GM12878 (cell line): ENCODE results near the gene CLEC19A.

ENCODE experiments used
- BHLHE40 ChIP-seq, 2 experiments: fragments of 450-650 bp in 1 of 2; IDR thresholded peaks; 2 replicates each; pipeline ENCODE4 v1.6.1; 2011 to 2017; ENCODE audit warnings: low read depth in 2 of 2, borderline replicate concordance in 1 of 2, improper control_type of control experiment in 1 of 2, low read length in 1 of 2, mild to moderate bottlenecking in 1 of 2
- CHD1 ChIP-seq: IDR thresholded peaks from 2 replicates; pipeline ENCODE4 v1.6.1; 2012; ENCODE audit warnings: low read depth, low read length, improper control_type of control experiment
- CTCF ChIP-seq, 3 experiments: IDR thresholded peaks in 2 of 3; conservative IDR thresholded peaks in 1 of 3; 2 replicates each; pipeline ENCODE4 v1.5.1; 2011; ENCODE audit warnings: low read depth in 3 of 3, low read length in 3 of 3, mild to moderate bottlenecking in 3 of 3, control low read depth in 2 of 3, moderate library complexity in 2 of 3, inconsistent platforms in 1 of 3, mixed read lengths in 1 of 3; ENCODE audit not compliant: control insufficient read depth in 2 of 3, insufficient read depth in 1 of 3; ENCODE audit errors: extremely low read depth in 1 of 3
- E2F8 ChIP-seq: fragments of 450-650 bp; IDR thresholded peaks from 2 replicates; pipeline ENCODE4 v1.6.1; 2018; ENCODE audit warnings: mild to moderate bottlenecking, low read depth, moderate library complexity; ENCODE audit not compliant: partially characterized antibody
- EGR1 ChIP-seq, 2 experiments: IDR thresholded peaks; 1 replicate in 1 of 2; 2 replicates in 1 of 2; pipeline ENCODE4 v1.6.1; 2011 to 2012; ENCODE audit warnings: low read depth in 2 of 2, low read length in 2 of 2, borderline replicate concordance in 1 of 2, mild to moderate bottlenecking in 1 of 2, moderate library complexity in 1 of 2
- EP300 ChIP-seq, 2 experiments: fragments of 150-350 bp in 1 of 2; IDR thresholded peaks; 2 replicates each; pipeline ENCODE4 v1.6.1; 2011 to 2012; ENCODE audit warnings: low read depth in 2 of 2, low read length in 2 of 2, borderline replicate concordance in 1 of 2, improper control_type of control experiment in 1 of 2, inconsistent platforms in 1 of 2; ENCODE audit not compliant: control insufficient read depth in 1 of 2
- HCFC1 ChIP-seq: fragments of 150-350 bp; IDR thresholded peaks from 2 replicates; pipeline ENCODE4 v1.6.1; 2014; ENCODE audit warnings: low read length
- PBX3 ChIP-seq: IDR thresholded peaks from 2 replicates; pipeline ENCODE4 v1.6.1; 2011; ENCODE audit warnings: mild to moderate bottlenecking, low read depth, low read length, moderate library complexity; ENCODE audit not compliant: insufficient replicate concordance
- RAD21 ChIP-seq: IDR thresholded peaks from 2 replicates; pipeline ENCODE4 v1.6.1; 2011; ENCODE audit warnings: mild to moderate bottlenecking, low read depth, low read length, moderate library complexity; ENCODE audit not compliant: insufficient read depth
- RELA ChIP-seq: fragments of 450-650 bp; IDR thresholded peaks from 2 replicates; pipeline ENCODE4 v1.8.0; 2014; ENCODE audit warnings: borderline replicate concordance; ENCODE audit not compliant: partially characterized antibody
- TAF1 ChIP-seq: IDR thresholded peaks from 2 replicates; pipeline ENCODE4 v1.6.1; 2011; ENCODE audit warnings: mild to moderate bottlenecking, low read depth, low read length, borderline replicate concordance
- TCF7 ChIP-seq: IDR thresholded peaks from 2 replicates; pipeline ENCODE4 v1.6.1; 2014; ENCODE audit warnings: antibody characterized with exemption, borderline replicate concordance
- USF1 ChIP-seq: IDR thresholded peaks from 2 replicates; pipeline ENCODE4 v1.6.1; 2011; ENCODE audit warnings: borderline replicate concordance, low read depth, mild to moderate bottlenecking, moderate library complexity, mixed read lengths, low read length; ENCODE audit not compliant: insufficient read depth; ENCODE audit errors: extremely low read length
- TF ChIP-seq, protein P1 (sequence below): IDR thresholded peaks from 2 replicates; pipeline ENCODE4 v1.6.1; 2012; ENCODE audit warnings: mild to moderate bottlenecking, low read depth, low read length

- no peak for TF ChIP-seq BHLHE40 (IDR thresholded peaks at IDR 0.05; ENCODE audit: borderline replicate concordance in 1 of 2, low read depth in 2 of 2, low read length in 1 of 2)
- no peak for TF ChIP-seq HCFC1
- no peak for TF ChIP-seq CTCF (IDR thresholded peaks at IDR 0.05 in 2 of 3, conservative IDR thresholded peaks at IDR 0.05 in 1 of 3; ENCODE audit: control insufficient read depth in 2 of 3, extremely low read depth in 1 of 3, insufficient read depth in 1 of 3, low read depth in 3 of 3, low read length in 3 of 3)
- TF ChIP-seq TCF7: no peak
- TF ChIP-seq PBX3: no peak
- TF ChIP-seq CHD1: no peak
- no peak for TF ChIP-seq E2F8
- TF ChIP-seq RELA: no peak
- no peak for TF ChIP-seq RAD21
- no peak for TF ChIP-seq TAF1
- no peak for TF ChIP-seq USF1
- no peak for TF ChIP-seq EP300 (IDR thresholded peaks at IDR 0.05; ENCODE audit: borderline replicate concordance in 1 of 2, control insufficient read depth in 1 of 2, low read depth in 2 of 2, low read length in 2 of 2)
- TF ChIP-seq, protein P1, sequence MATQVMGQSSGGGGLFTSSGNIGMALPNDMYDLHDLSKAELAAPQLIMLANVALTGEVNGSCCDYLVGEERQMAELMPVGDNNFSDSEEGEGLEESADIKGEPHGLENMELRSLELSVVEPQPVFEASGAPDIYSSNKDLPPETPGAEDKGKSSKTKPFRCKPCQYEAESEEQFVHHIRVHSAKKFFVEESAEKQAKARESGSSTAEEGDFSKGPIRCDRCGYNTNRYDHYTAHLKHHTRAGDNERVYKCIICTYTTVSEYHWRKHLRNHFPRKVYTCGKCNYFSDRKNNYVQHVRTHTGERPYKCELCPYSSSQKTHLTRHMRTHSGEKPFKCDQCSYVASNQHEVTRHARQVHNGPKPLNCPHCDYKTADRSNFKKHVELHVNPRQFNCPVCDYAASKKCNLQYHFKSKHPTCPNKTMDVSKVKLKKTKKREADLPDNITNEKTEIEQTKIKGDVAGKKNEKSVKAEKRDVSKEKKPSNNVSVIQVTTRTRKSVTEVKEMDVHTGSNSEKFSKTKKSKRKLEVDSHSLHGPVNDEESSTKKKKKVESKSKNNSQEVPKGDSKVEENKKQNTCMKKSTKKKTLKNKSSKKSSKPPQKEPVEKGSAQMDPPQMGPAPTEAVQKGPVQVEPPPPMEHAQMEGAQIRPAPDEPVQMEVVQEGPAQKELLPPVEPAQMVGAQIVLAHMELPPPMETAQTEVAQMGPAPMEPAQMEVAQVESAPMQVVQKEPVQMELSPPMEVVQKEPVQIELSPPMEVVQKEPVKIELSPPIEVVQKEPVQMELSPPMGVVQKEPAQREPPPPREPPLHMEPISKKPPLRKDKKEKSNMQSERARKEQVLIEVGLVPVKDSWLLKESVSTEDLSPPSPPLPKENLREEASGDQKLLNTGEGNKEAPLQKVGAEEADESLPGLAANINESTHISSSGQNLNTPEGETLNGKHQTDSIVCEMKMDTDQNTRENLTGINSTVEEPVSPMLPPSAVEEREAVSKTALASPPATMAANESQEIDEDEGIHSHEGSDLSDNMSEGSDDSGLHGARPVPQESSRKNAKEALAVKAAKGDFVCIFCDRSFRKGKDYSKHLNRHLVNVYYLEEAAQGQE: no peak
- TF ChIP-seq EGR1 (IDR thresholded peaks at IDR 0.05; ENCODE audit: borderline replicate concordance in 1 of 2, low read depth in 2 of 2, low read length in 2 of 2): no peak
Measured at GRCh38 chr16:19291475-19291874, 5.9 kb downstream of the CLEC19A start.
